GM23338 (cell line): ENCODE results near the gene CLNK.

Experiments used
- CREB1 ChIP-seq: fragments of 250-450 bp; sonication (Bioruptor Pico); IDR thresholded peaks from 2 replicates; pipeline ENCODE4 v1.5.0; 2020; ENCODE audit warnings: low read depth, mild to moderate bottlenecking, moderate library complexity
- EZH2 ChIP-seq: fragments of 200-600 bp; sonication (generic); IDR thresholded peaks from one replicate; pipeline ENCODE4 v1.8.0; 2017; ENCODE audit warnings: antibody characterized with exemption, mild to moderate bottlenecking, low read depth; ENCODE audit not compliant: unreplicated experiment
- TF ChIP-seq, protein P1 (sequence below), 2 experiments: fragments of 200-600 bp in 1 of 2; sonication (generic) in 1 of 2; conservative IDR thresholded peaks; 2 replicates each; pipeline versions ENCODE4 v1.5.1 to v1.6.1; 2016 to 2017; ENCODE audit warnings: antibody characterized with exemption in 2 of 2, low read depth in 2 of 2, mild to moderate bottlenecking in 2 of 2, moderate library complexity in 1 of 2
- TF ChIP-seq, protein P2 (sequence below): IDR thresholded peaks from 2 replicates; pipeline ENCODE4 v1.6.1; 2016; ENCODE audit warnings: antibody characterized with exemption

DNA sequence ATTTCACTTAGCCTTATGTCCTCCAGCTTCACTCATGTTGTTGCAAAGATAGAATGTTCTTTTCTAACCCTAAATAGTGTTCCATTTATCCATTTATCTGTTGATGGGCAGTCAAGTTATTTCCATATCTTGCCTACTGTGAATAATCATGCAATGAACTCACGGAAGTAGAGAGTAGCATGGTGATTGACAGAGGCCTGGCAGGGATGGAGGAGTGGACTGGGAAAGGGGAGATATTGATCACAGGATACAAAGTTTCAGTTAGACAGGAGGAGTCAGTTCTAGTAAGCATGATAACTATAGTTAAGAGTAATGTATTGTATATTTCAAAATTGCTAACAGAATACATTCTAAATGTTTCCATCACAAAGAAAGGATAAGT lies 10.3 kb upstream of the CLNK start:
- TF ChIP-seq, protein P1, sequence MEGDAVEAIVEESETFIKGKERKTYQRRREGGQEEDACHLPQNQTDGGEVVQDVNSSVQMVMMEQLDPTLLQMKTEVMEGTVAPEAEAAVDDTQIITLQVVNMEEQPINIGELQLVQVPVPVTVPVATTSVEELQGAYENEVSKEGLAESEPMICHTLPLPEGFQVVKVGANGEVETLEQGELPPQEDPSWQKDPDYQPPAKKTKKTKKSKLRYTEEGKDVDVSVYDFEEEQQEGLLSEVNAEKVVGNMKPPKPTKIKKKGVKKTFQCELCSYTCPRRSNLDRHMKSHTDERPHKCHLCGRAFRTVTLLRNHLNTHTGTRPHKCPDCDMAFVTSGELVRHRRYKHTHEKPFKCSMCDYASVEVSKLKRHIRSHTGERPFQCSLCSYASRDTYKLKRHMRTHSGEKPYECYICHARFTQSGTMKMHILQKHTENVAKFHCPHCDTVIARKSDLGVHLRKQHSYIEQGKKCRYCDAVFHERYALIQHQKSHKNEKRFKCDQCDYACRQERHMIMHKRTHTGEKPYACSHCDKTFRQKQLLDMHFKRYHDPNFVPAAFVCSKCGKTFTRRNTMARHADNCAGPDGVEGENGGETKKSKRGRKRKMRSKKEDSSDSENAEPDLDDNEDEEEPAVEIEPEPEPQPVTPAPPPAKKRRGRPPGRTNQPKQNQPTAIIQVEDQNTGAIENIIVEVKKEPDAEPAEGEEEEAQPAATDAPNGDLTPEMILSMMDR (conservative IDR thresholded peaks at IDR 0.05; ENCODE audit: low read depth in 2 of 2), result no peak
- TF ChIP-seq, protein P2, sequence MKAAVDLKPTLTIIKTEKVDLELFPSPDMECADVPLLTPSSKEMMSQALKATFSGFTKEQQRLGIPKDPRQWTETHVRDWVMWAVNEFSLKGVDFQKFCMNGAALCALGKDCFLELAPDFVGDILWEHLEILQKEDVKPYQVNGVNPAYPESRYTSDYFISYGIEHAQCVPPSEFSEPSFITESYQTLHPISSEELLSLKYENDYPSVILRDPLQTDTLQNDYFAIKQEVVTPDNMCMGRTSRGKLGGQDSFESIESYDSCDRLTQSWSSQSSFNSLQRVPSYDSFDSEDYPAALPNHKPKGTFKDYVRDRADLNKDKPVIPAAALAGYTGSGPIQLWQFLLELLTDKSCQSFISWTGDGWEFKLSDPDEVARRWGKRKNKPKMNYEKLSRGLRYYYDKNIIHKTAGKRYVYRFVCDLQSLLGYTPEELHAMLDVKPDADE, result no peak
- no peak for TF ChIP-seq EZH2
- TF ChIP-seq CREB1 (CRISPR knock-in tag), result no peak
